ENCODE data around the gene TMEM132D. TPM values are rescaled to one million over a fixed set of nuclear protein-coding genes. Genes with fewer than 3 reads are reported as not detected.

Gene TMEM132D
- total RNA-seq, 2 experiments from 2014 or later, result not detected

DNA sequence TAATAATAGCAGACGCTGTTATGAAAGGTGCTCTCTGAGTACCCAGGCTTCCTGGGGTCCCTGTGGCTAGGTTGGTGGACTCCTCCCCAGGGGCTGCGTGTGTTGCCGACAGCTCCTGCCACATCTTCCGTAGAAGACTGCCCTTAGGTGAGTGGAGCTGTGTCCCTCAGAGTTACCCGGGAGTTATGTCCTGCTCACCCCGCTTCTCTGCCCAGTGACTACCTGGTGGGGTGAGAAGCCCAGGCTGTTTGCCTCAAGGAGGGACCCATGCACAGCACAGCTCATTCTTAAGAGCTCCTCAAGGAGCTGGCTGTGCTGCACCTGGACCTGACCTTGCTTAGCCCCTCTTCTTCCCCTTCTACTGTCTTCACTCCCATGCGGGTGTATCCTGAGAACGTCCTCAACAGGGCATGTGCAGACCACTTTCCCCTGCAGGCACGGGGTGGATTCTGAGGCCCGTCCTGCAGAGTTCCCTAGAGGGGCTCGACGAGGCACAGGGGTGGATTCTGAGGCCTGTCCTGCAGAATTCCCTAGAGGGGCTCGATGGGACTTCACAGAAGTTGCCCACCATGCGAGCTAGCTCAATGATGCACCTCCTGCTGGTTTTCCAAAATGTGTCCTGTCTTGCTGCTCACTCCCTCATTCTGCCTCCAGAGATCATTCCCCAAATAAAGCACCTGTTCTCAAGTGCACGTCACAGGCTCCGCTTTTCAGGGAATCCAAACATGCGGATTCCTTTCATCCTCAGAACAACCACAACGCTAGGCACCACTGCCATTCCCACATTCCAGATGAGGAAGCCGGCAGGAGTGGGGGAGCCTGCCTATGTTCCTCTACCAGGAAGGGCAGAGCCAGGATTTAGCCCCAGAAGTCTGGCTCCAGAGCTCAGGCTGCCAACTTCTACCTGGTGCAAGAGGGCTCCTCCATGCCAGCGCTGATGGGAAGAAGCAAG, 818.7 kb downstream of the TMEM132D start:
- H3K4me2 ChIP-seq (ENCODE audit: low read length), result no peak overlapping the region
- CTCF ChIA-PET (ENCODE audit: unreplicated experiment), result no interaction called here
- TF ChIP-seq, protein P1, sequence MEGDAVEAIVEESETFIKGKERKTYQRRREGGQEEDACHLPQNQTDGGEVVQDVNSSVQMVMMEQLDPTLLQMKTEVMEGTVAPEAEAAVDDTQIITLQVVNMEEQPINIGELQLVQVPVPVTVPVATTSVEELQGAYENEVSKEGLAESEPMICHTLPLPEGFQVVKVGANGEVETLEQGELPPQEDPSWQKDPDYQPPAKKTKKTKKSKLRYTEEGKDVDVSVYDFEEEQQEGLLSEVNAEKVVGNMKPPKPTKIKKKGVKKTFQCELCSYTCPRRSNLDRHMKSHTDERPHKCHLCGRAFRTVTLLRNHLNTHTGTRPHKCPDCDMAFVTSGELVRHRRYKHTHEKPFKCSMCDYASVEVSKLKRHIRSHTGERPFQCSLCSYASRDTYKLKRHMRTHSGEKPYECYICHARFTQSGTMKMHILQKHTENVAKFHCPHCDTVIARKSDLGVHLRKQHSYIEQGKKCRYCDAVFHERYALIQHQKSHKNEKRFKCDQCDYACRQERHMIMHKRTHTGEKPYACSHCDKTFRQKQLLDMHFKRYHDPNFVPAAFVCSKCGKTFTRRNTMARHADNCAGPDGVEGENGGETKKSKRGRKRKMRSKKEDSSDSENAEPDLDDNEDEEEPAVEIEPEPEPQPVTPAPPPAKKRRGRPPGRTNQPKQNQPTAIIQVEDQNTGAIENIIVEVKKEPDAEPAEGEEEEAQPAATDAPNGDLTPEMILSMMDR (conservative IDR thresholded peaks at IDR 0.05; ENCODE audit: low read length), result no peak
- no peak for TF ChIP-seq EZH2phosphoT487 (IDR thresholded peaks at IDR 0.05; ENCODE audit: borderline replicate concordance, low read depth, low read length)
- no peaks in the 10 kb centered on the region for H3K36me3 ChIP-seq (ENCODE audit: insufficient read depth, low read length)
- no peak overlapping the region for H3K4me3 ChIP-seq (ENCODE audit: low read depth, low read length, poor library complexity, severe bottlenecking)
- intact Hi-C loops (cut with micrococcal nuclease; ENCODE audit: unreplicated experiment), result no loop called here
- no peak overlapping the region for H2AFZ ChIP-seq (ENCODE audit: low read length)
- H4K20me1 ChIP-seq (ENCODE audit: insufficient read depth, low read length), result no peaks in the 10 kb centered on the region
- no peak for DNase-seq (ENCODE audit: low spot score)
- no peaks in the 10 kb centered on the region for H3K9me2 ChIP-seq (ENCODE audit: insufficient read depth, low read length)
- BruUV-seq (replicated peaks), result no TSS peak
- H3K27ac ChIP-seq (ENCODE audit: low read depth, low read length, poor library complexity, severe bottlenecking), result no peak overlapping the region
- no peaks in the 10 kb centered on the region for H3K4me1 ChIP-seq (ENCODE audit: insufficient read depth, low read length, poor library complexity, severe bottlenecking)
- no peaks in the 10 kb centered on the region for H3K9me3 ChIP-seq (ENCODE audit: low read length)
- no peaks in the 10 kb centered on the region for H3K79me2 ChIP-seq (ENCODE audit: insufficient read depth, low read depth, low read length)
- POLR2A ChIA-PET, result interaction anchor here (0.6 kb wide), 1 partner anchor 250 kb away, joined by 3 read pairs; no protein-coding TSS in a partner anchor

DNA sequence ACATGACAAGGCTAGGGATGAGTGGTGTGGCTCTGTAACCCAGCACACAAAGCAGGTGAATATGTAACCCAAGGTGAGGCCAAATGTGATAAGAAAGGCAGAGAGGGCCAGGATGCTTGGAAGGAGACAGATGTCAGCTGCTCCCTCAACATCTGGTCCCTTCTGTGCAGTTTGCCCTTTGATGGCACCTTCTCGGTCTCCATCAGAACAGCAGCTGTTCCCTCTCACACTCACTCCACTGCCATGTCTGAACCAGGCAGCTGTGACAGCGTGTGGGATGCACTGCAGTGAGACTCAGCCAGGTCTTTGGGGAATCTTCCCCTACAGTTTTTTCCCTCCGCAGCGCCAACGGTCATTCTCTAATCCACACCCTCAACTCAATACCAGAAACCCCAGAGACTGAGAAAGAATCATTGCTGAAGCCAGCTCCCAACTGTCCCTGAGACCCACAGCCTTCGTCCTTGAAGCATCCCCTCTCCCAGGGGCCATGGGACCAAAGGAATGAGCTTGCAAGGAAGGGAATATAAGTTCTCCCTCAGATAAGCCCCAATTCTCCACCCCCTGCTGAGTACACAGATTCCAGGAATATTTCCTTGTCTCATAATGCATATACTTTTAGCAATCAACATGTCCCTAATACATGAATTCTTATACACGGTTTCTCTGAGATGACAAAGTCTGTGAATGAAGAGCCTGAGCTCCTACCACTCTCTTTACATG, 820.5 kb downstream of the TMEM132D start:
- BruUV-seq (replicated peaks), result no TSS peak
- Histone ChIP-seq H3K36me3 (ENCODE audit: insufficient read depth, low read length) (no peaks in the 10 kb centered on the region), H3K9me2 (ENCODE audit: insufficient read depth, low read length) (no peaks in the 10 kb centered on the region), H3K4me3 (ENCODE audit: low read depth, low read length, poor library complexity, severe bottlenecking) (no peak overlapping the region), H3K4me1 (ENCODE audit: insufficient read depth, low read length, poor library complexity, severe bottlenecking) (no peaks in the 10 kb centered on the region), H3K4me2 (ENCODE audit: low read length) (no peak overlapping the region), H4K20me1 (ENCODE audit: insufficient read depth, low read length) (no peaks in the 10 kb centered on the region), H3K9me3 (ENCODE audit: low read length) (no peaks in the 10 kb centered on the region), H2AFZ (ENCODE audit: low read length) (no peak overlapping the region), H3K27ac (ENCODE audit: low read depth, low read length, poor library complexity, severe bottlenecking) (no peak overlapping the region), H3K79me2 (ENCODE audit: insufficient read depth, low read depth, low read length) (no peaks in the 10 kb centered on the region)
- TF ChIP-seq, protein P1 (conservative IDR thresholded peaks at IDR 0.05; ENCODE audit: low read length), result no peak
- no peak for TF ChIP-seq EZH2phosphoT487 (IDR thresholded peaks at IDR 0.05; ENCODE audit: borderline replicate concordance, low read depth, low read length)
- DNase-seq (ENCODE audit: low spot score), result no peak
- CTCF ChIA-PET (ENCODE audit: unreplicated experiment), result no interaction called here
- intact Hi-C loops (cut with micrococcal nuclease; ENCODE audit: unreplicated experiment), result no loop called here
- POLR2A ChIA-PET, result no interaction called here

Data from OCI-LY7 (cell line).